Stimulated activated CD4-positive, alpha-beta T cell treated with anti-CD3 and anti-CD28 coated beads, Interleukin-15, amount 100 ng/mL, for 24 hours (primary cell): ENCODE results near the gene EEF1E1.

ENCODE experiments used
- DNase-seq: peaks from one replicate; pipeline ENCODE4 v3.0.0-alpha.2; 2020

Gene EEF1E1

DNA sequence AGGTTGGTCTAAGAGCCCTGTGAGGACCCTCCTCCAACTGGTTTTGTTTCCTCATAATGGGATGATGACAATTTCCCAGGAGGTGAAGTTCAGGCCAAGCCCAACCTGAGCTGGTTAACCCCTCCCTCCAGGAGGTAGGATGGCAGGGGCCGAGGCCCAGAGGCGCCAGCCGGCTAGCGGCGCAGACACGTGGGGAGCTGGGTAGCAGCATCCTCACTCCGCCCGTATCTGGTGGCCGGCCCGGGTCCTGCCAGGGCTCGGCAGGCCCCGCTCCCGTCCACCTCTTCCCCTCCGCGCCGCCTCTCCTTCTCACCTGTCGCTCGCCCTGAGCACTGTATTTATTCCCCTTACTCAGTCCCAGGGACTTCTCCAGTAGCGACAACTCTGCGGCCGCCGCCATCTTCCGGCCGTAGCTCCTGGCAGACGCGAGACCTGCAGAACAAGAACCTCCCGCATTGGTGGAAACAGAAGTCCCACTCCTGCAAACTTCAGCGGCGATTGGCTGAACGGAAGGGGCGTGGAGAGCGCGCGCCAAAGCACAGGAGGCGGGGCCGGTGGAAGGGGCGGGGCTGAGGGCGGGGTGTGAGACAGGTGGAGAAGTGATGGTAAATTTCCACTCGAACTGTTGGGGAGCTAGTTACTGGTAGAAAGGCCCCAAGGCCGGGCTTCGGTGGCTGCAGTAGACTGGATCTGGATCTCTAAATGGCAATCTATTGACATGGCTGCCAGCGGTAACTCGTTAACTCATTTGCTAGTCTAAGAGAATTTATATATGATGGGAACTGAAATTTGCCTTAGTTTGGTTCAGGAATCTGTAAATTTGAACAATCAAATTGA is at the start of gene EEF1E1:
EEF1E1 (minus strand) TSS at position 427 of the 837 bp plus-strand sequence; CDS start at position 400, 27 bp downstream.
- DNase-seq: peak; percentile 98

GRCh38 chr6:8149350-8149749 is 47.0 kb upstream of the EEF1E1 start:
- no peak for DNase-seq

DNA sequence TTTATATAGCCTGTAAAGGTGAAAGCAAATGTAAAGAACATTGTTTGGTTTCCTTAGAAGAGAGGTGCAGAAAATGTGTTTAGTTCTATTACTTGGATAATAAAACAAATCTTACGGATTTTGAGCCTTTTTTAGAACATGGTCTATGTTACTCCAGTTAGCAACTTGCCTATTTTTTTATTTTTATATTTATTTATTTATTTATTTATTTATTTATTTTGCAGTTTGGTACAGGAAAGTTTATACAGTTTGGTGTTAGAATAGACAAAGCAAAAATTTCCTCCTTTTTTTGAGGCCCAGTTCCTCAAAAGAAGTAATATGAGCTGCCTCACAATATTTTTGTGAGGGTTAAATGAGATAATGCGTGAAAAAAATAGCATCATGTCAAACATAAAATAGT is 41.6 kb upstream of the EEF1E1 start:
- no peak for DNase-seq

- DNase-seq: no peak
These were observed 37.1 kb upstream of the EEF1E1 start for GRCh38 chr6:8139451-8139850.

- DNase-seq: no peak
These were observed 35.2 kb upstream of the EEF1E1 start for GRCh38 chr6:8137529-8137939.

GRCh38 chr6:8135276-8135675 is 32.9 kb upstream of the EEF1E1 start:
- DNase-seq: no peak

DNA sequence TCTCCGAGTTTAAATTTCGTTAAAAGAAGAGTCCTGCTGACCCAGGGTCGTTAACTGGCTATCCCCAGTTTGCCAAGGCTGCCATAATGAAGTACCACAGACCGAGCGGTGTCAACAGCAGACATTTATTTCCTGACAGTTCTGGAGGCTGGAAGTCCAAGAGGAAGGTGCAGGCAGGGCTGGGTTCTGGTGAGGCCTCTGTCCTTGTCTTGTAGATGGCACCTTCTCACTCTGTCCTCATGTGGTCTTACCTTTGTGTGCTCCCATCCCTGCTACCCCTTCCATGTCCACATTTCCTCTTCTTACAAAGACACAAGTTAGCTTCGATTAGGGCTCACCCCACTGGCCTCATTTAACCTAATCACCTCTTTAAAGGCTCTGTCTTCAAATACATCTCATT is 29.8 kb upstream of the EEF1E1 start:
- DNase-seq: no peak

DNA sequence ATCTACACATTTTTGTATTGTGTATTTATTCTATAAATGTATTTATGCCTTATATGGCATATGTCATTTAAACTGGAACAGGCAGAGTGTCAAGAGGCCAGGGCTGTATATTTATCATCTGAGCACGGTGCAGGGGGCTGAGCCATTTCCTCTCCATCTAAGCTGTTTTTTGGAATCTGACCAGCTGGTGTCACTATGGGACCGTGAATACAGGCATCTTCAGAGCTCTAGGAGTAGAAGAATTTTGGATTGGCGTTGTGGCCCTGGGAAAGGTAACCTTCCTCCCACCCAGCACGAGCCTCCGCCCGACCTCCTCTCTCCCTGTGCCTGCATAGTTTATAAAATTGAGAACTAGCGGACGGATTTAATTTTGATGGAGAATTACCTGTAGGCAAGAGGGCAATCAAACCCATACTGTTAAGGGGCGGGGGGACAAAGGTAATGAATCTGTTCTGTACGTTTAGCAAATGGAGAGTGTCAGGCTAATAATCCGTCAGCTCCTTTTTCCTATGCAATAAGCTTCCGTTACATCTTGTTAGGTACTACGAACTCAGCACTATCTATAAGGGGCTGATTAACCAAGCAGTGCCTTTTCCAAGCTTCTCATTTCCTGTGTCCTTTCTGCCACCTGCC is 29.0 kb upstream of the EEF1E1 start:
- DNase-seq: peak; percentile 45

DNA sequence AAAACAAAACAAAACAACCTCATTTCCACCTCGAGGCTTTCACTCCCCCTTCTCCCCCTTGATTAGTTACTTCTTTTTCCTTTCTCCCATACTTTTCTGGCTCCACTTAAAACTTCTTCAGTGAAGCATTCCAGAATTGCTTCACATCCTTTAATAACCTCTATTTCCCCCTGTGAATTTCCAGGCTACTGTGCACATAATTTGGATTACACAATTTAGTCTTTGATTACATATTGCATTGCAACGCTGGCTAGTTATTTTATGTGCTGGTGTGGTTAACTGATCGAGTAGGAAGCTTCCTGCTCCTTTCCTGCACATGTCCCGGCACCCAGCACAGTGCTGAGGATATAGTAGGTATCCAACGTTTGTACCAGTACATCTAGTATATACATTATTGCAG is 28.1 kb upstream of the EEF1E1 start:
- no peak for DNase-seq

- no peak for DNase-seq
These were observed 20.9 kb upstream of the EEF1E1 start for GRCh38 chr6:8123236-8123635.

DNA sequence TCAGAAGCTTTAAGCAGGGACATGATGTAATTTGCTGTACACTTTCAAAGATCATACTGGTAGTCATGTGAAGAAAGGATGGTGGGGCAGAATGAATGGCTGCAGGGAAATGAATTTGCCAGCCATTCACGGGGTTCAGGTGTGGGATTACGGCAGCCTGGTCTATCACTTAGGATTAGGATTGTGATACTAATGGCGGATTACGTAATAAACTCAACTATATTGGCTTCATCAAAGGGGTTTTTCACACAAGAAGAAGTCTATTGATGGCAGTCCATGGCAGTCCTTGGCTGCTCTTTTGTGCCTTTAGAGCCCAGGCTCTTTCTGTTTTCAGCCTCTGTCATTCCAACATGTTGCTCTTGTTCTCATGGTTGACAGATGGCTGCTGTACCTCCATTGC is 12.6 kb upstream of the EEF1E1 start:
- DNase-seq: no peak

DNA sequence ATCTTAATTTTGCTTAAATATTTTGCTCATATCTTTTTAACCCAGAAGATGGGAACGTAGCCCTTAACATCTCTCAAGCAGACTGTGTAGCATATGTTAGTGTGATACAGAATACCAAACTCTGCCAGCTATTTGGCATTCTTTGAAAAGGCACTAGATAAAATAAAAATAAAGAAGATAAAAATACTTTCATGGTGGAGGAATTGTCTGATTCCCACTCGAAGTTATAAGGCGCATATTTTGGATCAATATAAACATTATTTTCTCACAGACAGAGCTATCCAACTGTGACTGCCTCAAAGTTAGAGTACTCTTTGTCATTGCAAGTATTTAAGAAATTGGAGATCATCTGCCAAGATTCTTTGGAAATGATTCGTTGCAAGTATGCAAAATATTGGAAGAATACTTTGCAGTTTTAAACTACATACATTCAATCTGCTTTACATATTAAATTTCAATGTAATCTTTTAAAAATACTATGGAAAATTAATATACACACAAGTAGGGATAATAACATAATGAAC is 10.8 kb upstream of the EEF1E1 start:
- no peak for DNase-seq

GRCh38 chr6:8110725-8111124 is 8.4 kb upstream of the EEF1E1 start:
- no peak for DNase-seq

DNA sequence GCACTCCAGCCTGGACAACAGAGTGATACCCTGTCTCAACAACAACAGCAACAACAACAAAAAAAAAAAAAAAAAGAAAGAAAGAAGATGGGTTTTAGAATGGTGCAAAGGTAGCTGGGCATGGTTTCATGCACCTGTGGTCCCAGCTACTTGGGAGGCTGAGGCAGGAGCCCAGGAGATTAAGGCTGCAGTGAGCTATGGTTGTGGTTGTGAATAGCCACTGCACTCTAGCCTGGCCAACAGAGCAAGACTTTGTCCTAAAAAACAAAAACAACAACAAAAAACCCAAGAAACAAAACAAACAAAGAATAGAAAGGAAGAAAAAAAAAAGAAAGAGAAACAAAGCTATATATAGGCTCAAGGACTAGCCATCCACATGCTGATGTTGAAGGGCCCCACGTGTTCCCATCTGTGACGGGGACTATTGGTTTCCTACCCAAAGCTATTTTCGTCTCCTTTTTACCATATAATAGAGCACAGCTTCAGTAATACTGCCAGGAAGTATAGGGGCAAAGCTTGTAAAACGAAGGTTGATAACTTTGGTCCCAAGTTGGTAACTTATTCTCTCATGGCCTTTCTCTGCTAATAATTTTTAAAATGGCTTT is 7.9 kb upstream of the EEF1E1 start:
- no peak for DNase-seq

GRCh38 chr6:8108759-8109539 is 6.6 kb upstream of the EEF1E1 start:
- DNase-seq: no peak

GRCh38 chr6:8108031-8108660 is 5.8 kb upstream of the EEF1E1 start:
- DNase-seq: no peak

DNA sequence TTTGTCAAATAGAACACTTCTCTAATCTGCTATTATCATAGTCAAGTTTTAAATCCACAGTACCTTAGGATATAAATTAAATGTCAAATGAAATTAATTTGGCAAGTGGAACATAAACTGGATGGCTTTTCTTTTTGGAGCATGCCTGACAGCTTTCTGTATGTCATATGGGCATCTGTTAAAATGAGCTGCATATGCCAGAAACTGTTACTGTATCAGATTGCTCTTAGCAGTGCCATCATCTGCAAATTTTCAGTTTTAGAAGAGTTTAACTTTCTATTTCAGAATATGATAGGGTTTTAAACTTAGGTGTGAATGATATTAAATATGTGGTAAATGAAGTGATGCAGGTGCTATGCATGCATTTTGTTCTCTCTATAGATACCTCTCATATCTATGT is 3.4 kb upstream of the EEF1E1 start:
- DNase-seq: no peak

- no peak for DNase-seq
These were observed 1.4 kb upstream of the EEF1E1 start for GRCh38 chr6:8103726-8104125.

GRCh38 chr6:8100159-8100854 is 2.0 kb downstream of the EEF1E1 start:
- DNase-seq: no peak

- DNase-seq: no peak
These were observed 11.7 kb downstream of the EEF1E1 start for GRCh38 chr6:8090650-8091049.

DNA sequence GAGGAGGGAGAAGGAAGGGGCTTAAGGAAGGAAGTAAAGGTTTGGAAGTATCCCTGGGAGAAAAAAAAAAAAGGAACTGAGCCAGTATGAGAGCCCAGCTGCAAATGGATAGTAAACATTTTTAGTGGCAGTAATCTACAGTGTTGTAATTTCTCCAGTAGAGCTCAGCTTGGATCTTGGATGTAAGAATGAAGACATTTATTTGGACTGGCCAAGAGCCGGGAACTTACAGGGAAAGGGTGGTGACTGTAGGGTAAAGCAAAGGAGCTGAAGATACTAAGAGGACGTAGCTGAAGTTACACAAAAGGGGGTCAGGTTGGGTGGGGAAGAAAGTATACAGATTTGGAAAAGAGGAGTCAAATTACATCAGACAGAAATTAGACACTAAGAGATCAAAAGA is 13.5 kb downstream of the EEF1E1 start:
- DNase-seq: no peak
